ENCODE measurements around the gene CSRP1. TPM values are rescaled to one million over a fixed set of nuclear protein-coding genes. Genes with fewer than 3 reads are reported as not detected.

Gene CSRP1
- total RNA-seq, 1 donor from 2014 or later = 62.9 TPM

DNA sequence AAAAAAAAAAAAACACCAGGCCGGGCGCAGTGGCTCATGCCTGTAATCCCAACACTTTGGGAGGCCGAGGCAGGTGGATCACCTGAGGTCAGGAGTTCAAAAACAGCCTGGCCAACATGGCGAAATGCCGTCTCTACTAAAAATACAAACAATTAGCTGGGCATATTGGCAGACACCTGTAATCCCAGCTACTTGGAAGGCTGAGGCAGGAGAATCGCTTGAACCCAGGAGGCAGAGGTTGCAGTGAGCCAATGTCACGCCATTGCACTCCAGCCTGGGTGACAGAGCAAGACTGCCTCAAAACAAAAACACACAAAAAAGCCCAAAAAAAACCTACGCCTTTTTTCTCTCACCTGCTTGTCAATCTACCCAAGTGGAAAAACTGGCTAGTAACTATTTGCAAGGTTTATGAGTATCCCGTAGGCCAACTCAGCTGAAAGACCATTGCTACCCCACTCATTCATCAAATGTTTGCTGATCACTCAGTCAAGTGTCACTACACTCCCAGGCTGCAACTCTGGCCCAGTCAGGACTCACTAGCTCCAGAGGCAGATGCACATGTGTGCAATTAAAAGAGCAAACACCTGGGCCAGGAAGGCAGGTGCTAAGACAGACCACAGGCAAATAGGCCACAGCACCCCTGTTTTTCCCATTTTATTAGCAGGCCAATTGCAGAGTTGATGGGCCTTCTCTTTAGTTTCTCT, 2.0 kb downstream of the CSRP1 start:
- peak overlapping the region; percentile 44 for H3K27ac Mint-ChIP-seq

GRCh38 chr1:201504179-201504631, 2.7 kb downstream of the CSRP1 start:
- intact Hi-C loops (cut with micrococcal nuclease) = no loop called here
- Mint-ChIP-seq H3K9me3 (no peaks in the 10 kb centered on the region), H3K4me3 (ENCODE audit: low read depth) (no peak overlapping the region), H3K36me3 (ENCODE audit: low read depth) (peaks cover 3% of the 10 kb centered on the region), H3K27me3 (ENCODE audit: low read depth) (no peaks in the 10 kb centered on the region), H3K4me1 (ENCODE audit: low read depth) (peaks cover 23% of the 10 kb centered on the region), H3K27ac (no peak overlapping the region)
- no peak for DNase-seq (ENCODE audit: low spot score)

More for the DNA sequence above, 2.0 kb downstream of the CSRP1 start:
- Mint-ChIP-seq H3K4me3 (ENCODE audit: low read depth) (peak overlapping the region; percentile 88), H3K4me1 (ENCODE audit: low read depth) (peaks cover 28% of the 10 kb centered on the region), H3K36me3 (ENCODE audit: low read depth) (no peaks in the 10 kb centered on the region), H3K27me3 (ENCODE audit: low read depth) (no peaks in the 10 kb centered on the region), H3K9me3 (no peaks in the 10 kb centered on the region)
- DNase-seq (ENCODE audit: low spot score) = no peak
- intact Hi-C loops (cut with micrococcal nuclease) = no loop called here

DNA sequence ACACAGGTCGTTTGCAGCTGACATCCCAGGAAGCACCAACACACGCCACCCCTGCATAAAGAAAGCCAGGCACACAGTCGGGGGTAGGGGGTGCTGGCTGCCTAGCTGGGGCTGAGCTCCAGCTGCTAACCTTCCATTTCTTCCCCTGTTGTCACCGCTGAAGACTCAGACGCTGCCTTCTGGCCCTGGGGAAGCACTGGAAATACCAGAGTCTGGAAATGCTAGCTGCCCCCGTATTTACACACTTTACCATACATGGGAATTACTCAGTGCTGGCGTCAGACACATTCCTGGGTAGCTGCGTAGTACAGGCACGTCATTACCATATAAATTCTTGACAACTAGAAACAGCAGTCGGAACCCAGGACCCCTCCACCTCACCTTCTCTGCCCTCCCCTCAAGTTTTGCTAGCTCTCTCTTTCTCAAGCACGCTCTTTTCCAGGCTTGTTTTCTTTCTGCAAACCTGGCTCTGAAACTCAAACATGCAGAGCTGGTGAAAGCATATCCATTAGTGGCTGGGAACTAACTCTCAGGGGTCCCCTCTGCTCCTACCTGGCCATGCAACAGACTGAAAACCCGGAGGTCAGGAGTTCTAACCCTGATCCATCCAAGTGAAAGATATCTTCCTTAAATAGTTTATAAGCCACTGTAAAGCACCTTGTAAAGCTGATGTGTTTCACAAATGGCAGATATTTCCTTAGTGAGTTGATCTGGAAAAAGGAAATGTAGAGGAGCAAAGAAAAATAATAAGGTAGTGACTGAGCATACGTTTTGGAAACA, 3.3 kb downstream of the CSRP1 start:
- Mint-ChIP-seq H3K27ac (no peak overlapping the region), H3K27me3 (ENCODE audit: low read depth) (no peaks in the 10 kb centered on the region), H3K9me3 (no peaks in the 10 kb centered on the region), H3K36me3 (ENCODE audit: low read depth) (peaks cover 3% of the 10 kb centered on the region), H3K4me3 (ENCODE audit: low read depth) (no peak overlapping the region), H3K4me1 (ENCODE audit: low read depth) (peaks cover 21% of the 10 kb centered on the region)
- DNase-seq (ENCODE audit: low spot score) = no peak
- intact Hi-C loops (cut with micrococcal nuclease) = no loop called here

GRCh38 chr1:201502511-201502857, 4.4 kb downstream of the CSRP1 start:
- no peak overlapping the region for H3K27ac Mint-ChIP-seq
- peaks cover 17% of the 10 kb centered on the region for H3K4me1 Mint-ChIP-seq (ENCODE audit: low read depth)
- no peak overlapping the region for H3K4me3 Mint-ChIP-seq (ENCODE audit: low read depth)
- H3K27me3 Mint-ChIP-seq (ENCODE audit: low read depth) = no peaks in the 10 kb centered on the region
- peaks cover 3% of the 10 kb centered on the region for H3K36me3 Mint-ChIP-seq (ENCODE audit: low read depth)
- DNase-seq (ENCODE audit: low spot score) = no peak
- H3K9me3 Mint-ChIP-seq = no peaks in the 10 kb centered on the region
- intact Hi-C loops (cut with micrococcal nuclease) = no loop called here

- Mint-ChIP-seq H3K27me3 (ENCODE audit: low read depth) (no peaks in the 10 kb centered on the region), H3K4me1 (ENCODE audit: low read depth) (peaks cover 17% of the 10 kb centered on the region), H3K36me3 (ENCODE audit: low read depth) (peaks cover 3% of the 10 kb centered on the region), H3K27ac (no peak overlapping the region), H3K4me3 (ENCODE audit: low read depth) (no peak overlapping the region), H3K9me3 (no peaks in the 10 kb centered on the region)
- intact Hi-C loops (cut with micrococcal nuclease) = no loop called here
- no peak for DNase-seq (ENCODE audit: low spot score)
Observed at GRCh38 chr1:201501812-201502510, 5.0 kb downstream of the CSRP1 start.

DNA sequence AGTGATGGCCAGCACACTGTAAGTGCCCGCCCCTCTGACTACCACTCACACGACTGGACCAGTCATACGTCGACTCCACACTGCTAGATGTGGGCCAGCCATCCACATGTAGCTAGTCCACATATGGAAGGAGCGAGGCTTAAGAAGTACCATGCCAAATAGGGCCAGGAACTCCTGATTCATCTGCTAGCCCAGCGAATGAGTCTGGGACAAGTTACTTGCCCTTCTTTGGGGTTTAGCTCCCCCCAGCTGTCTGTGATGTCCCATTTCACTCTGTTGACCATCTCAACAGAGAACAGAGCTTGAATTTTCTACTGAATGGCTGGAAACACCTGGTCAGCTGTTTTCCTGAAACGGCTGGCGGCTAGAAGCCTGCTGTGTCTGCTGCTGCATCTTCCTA, 5.8 kb downstream of the CSRP1 start:
- H3K4me3 Mint-ChIP-seq (ENCODE audit: low read depth) = no peak overlapping the region
- no peak overlapping the region for H3K27ac Mint-ChIP-seq
- no peaks in the 10 kb centered on the region for H3K9me3 Mint-ChIP-seq
- intact Hi-C loops (cut with micrococcal nuclease) = no loop called here
- DNase-seq (ENCODE audit: low spot score) = no peak
- H3K36me3 Mint-ChIP-seq (ENCODE audit: low read depth) = peaks cover 3% of the 10 kb centered on the region
- no peaks in the 10 kb centered on the region for H3K27me3 Mint-ChIP-seq (ENCODE audit: low read depth)
- peaks cover 14% of the 10 kb centered on the region for H3K4me1 Mint-ChIP-seq (ENCODE audit: low read depth)

DNA sequence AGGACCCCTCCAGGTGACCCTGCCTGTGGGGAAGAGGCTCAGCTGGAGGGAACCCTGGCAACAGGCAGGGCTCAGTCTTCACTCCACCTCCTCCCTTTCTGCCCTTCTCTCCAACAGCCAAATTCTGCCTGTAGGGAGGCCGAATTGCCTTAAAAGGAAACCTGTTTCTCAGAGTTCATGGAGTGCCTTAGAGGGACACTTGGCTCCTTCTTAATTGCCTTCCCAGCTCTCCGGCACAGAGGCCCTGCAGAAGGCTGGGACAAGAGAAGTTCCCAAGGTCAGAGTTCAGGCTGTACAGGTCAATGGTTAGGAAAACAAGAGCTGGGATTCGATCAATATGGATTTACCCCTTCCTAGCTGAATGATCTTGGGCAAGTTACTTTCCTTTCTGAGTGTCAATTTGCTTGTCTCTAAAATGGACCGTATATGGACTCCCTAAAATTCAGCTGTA, 6.2 kb downstream of the CSRP1 start:
- peaks cover 7% of the 10 kb centered on the region for H3K36me3 Mint-ChIP-seq (ENCODE audit: low read depth)
- no peak for DNase-seq (ENCODE audit: low spot score)
- no peak overlapping the region for H3K4me3 Mint-ChIP-seq (ENCODE audit: low read depth)
- no peaks in the 10 kb centered on the region for H3K9me3 Mint-ChIP-seq
- H3K27me3 Mint-ChIP-seq (ENCODE audit: low read depth) = no peaks in the 10 kb centered on the region
- H3K27ac Mint-ChIP-seq = no peak overlapping the region
- peaks cover 10% of the 10 kb centered on the region for H3K4me1 Mint-ChIP-seq (ENCODE audit: low read depth)
- intact Hi-C loops (cut with micrococcal nuclease) = no loop called here

DNA sequence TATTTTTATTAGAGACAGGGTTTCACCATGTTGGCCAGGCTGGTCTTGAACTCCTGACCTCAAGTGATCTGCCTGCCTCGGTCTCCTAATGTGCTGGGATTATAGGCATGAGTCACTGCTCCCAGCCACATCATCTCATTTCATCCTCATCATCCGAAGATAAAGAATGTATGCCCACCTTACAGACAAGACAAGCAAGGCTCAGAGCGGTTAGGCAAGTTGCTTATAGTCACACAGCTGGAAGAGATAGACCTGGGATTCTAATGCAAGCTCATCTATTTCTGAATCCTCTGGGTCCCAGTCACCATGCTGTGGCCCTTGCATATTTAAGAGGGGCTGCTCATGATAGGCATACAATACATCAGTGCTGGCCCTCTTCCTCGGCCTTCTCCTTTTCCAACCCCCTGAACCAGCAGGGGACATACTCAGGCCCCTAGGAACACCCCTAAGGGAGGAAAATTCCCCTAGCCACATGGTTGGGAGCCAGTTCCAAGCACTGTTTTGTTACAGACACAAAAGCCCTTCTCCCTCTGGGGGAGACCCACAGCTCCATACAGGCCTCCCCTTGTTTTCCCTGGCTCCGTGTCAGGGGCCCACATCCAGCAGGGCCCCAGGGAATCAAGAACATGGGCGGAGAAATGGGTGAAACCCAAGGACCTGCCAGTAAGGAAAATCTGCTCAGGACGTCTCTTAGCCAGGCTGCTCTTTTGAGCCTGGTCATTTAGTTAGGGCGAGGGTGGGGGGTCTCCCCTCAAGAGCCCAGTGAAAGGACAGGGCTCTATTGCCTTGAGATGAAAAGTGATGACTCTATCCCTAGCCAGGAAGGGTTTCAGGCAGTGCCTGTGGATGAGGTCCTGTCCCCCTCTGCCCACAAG, 6.9 kb downstream of the CSRP1 start:
- H3K4me3 Mint-ChIP-seq (ENCODE audit: low read depth) = no peak overlapping the region
- peaks cover 10% of the 10 kb centered on the region for H3K36me3 Mint-ChIP-seq (ENCODE audit: low read depth)
- no peak for DNase-seq (ENCODE audit: low spot score)
- H3K9me3 Mint-ChIP-seq = no peaks in the 10 kb centered on the region
- intact Hi-C loops (cut with micrococcal nuclease) = no loop called here
- no peak overlapping the region for H3K27ac Mint-ChIP-seq
- H3K4me1 Mint-ChIP-seq (ENCODE audit: low read depth) = peaks cover 3% of the 10 kb centered on the region
- no peaks in the 10 kb centered on the region for H3K27me3 Mint-ChIP-seq (ENCODE audit: low read depth)

GRCh38 chr1:201499191-201499590, 7.7 kb downstream of the CSRP1 start:
- H3K4me1 Mint-ChIP-seq (ENCODE audit: low read depth) = peaks cover 3% of the 10 kb centered on the region
- no peaks in the 10 kb centered on the region for H3K27me3 Mint-ChIP-seq (ENCODE audit: low read depth)
- H3K27ac Mint-ChIP-seq = no peak overlapping the region
- peaks cover 18% of the 10 kb centered on the region for H3K36me3 Mint-ChIP-seq (ENCODE audit: low read depth)
- no peak overlapping the region for H3K4me3 Mint-ChIP-seq (ENCODE audit: low read depth)
- H3K9me3 Mint-ChIP-seq = no peaks in the 10 kb centered on the region
- DNase-seq (ENCODE audit: low spot score) = no peak
- intact Hi-C loops (cut with micrococcal nuclease) = no loop called here

GRCh38 chr1:201498621-201499020, 8.3 kb downstream of the CSRP1 start:
- no peak for DNase-seq (ENCODE audit: low spot score)
- intact Hi-C loops (cut with micrococcal nuclease) = no loop called here
- no peaks in the 10 kb centered on the region for H3K9me3 Mint-ChIP-seq
- H3K4me3 Mint-ChIP-seq (ENCODE audit: low read depth) = no peak overlapping the region
- no peaks in the 10 kb centered on the region for H3K27me3 Mint-ChIP-seq (ENCODE audit: low read depth)
- H3K36me3 Mint-ChIP-seq (ENCODE audit: low read depth) = peaks cover 24% of the 10 kb centered on the region
- H3K27ac Mint-ChIP-seq = no peak overlapping the region
- H3K4me1 Mint-ChIP-seq (ENCODE audit: low read depth) = no peaks in the 10 kb centered on the region

- Mint-ChIP-seq H3K36me3 (ENCODE audit: low read depth) (peaks cover 30% of the 10 kb centered on the region), H3K4me1 (ENCODE audit: low read depth) (no peaks in the 10 kb centered on the region), H3K27me3 (ENCODE audit: low read depth) (no peaks in the 10 kb centered on the region), H3K9me3 (no peaks in the 10 kb centered on the region), H3K27ac (no peak overlapping the region), H3K4me3 (ENCODE audit: low read depth) (no peak overlapping the region)
- no peak for DNase-seq (ENCODE audit: low spot score)
- intact Hi-C loops (cut with micrococcal nuclease) = no loop called here
Observed at GRCh38 chr1:201497935-201498509, 8.9 kb downstream of the CSRP1 start.

DNA sequence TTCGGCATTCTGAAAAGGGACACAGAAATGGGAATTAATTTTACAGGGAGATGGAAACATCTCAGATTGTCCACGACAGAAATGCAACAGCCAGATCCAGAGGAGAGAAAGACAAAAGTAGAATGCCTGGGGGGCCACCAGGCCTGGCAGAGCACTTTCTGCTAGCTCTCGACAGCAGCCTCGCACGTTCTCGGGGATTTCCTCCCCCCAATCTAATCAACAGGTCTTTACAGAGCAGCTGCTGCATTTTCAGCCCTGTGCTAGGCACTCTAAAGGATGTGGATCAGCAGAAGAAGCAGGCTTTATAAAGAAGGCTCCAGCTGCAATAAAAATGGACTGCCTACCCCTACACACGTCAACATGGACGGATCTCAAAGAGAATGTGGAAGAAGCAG, 10.6 kb downstream of the CSRP1 start:
- intact Hi-C loops (cut with micrococcal nuclease) = no loop called here
- Mint-ChIP-seq H3K4me1 (ENCODE audit: low read depth) (no peaks in the 10 kb centered on the region), H3K27me3 (ENCODE audit: low read depth) (no peaks in the 10 kb centered on the region), H3K9me3 (no peaks in the 10 kb centered on the region), H3K27ac (no peak overlapping the region), H3K4me3 (ENCODE audit: low read depth) (no peak overlapping the region), H3K36me3 (ENCODE audit: low read depth) (peaks cover 37% of the 10 kb centered on the region)
- no peak for DNase-seq (ENCODE audit: low spot score)

Measured in activated T-helper 2 cell treated with anti-CD3 and anti-CD28 coated beads, Interferon-gamma antibody, Interleukin-2, Interleukin-4, amounts not matched to agents 10 μg/mL and 5 μg/mL and 100 μg/mL, durations not matched to agents 14 hours and 24 hours and 36 hours (primary cell).